NB4 (cell line): ENCODE data around the gene CCDC178.

ENCODE experiments used
- MYC ChIP-seq: IDR thresholded peaks from 2 replicates; pipeline ENCODE4 v1.6.1; 2011; ENCODE audit warnings: low read depth, low read length
- TF ChIP-seq, protein P1 (sequence below): IDR thresholded peaks from 2 replicates; pipeline ENCODE4 v1.6.1; 2011; ENCODE audit warnings: low read depth, low read length
- TF ChIP-seq, protein P2 (sequence below): IDR thresholded peaks from one replicate; pipeline ENCODE4 v1.5.1; 2012; ENCODE audit warnings: low read depth, low read length

DNA sequence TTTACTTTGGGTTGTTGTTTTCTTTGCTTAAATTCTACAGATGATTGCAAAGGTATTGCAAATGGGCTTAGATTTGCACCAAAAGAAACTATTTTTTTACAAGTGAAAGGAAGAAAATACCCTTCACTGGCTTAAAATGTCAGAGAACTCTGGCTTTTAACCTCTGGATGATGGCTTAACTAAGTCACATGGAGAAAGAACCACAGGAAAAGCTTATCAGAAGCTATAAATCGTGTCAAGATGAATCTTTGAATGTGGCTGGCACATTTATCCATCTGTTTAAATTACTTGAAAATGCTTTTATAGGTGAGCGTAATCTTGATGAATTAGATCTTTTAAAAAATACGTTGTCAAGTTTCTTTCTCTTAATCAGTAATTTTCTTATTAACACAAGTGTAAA lies 32.0 kb upstream of the CCDC178 start:
- TF ChIP-seq MYC = no peak
- TF ChIP-seq, protein P1, sequence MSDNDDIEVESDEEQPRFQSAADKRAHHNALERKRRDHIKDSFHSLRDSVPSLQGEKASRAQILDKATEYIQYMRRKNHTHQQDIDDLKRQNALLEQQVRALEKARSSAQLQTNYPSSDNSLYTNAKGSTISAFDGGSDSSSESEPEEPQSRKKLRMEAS = no peak
- TF ChIP-seq, protein P2, sequence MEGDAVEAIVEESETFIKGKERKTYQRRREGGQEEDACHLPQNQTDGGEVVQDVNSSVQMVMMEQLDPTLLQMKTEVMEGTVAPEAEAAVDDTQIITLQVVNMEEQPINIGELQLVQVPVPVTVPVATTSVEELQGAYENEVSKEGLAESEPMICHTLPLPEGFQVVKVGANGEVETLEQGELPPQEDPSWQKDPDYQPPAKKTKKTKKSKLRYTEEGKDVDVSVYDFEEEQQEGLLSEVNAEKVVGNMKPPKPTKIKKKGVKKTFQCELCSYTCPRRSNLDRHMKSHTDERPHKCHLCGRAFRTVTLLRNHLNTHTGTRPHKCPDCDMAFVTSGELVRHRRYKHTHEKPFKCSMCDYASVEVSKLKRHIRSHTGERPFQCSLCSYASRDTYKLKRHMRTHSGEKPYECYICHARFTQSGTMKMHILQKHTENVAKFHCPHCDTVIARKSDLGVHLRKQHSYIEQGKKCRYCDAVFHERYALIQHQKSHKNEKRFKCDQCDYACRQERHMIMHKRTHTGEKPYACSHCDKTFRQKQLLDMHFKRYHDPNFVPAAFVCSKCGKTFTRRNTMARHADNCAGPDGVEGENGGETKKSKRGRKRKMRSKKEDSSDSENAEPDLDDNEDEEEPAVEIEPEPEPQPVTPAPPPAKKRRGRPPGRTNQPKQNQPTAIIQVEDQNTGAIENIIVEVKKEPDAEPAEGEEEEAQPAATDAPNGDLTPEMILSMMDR = no peak
